ENCODE measurements around the gene NUTM2B. TPM values are rescaled to one million over a fixed set of nuclear protein-coding genes. Genes with fewer than 3 reads are reported as not detected.

NUTM2B gene
- total and polyA plus RNA-seq, 4 donors, result 0.42 to 1.2 (median 1.0) TPM; not detected in 1

Other genes starting within 250 kb of the NUTM2B start
- under 1 TPM in 1 of 2 donors, not detected in 1; 0.10 TPM for gene EIF5AL1, start 190.7 kb upstream of the NUTM2B start, total RNA-seq
- under 1 TPM; 0.36 to 0.38 TPM for gene EIF5AL1, start 190.7 kb upstream of the NUTM2B start, polyA plus RNA-seq
- 1 to 10 TPM in 1 of 2 donors, not detected in 1; 1.6 TPM for gene SFTPA2, start 142.8 kb upstream of the NUTM2B start, total RNA-seq
- gene SFTPA2, start 142.8 kb upstream of the NUTM2B start, polyA plus RNA-seq, result 10 to 100 TPM in 1 of 2 donors, under 1 TPM in 1; 0.77 to 13.0 TPM
- gene SFTPA1, start 92.3 kb upstream of the NUTM2B start, total RNA-seq, result 1 to 10 TPM in 1 of 2 donors, not detected in 1; 1.7 TPM
- gene SFTPA1, start 92.3 kb upstream of the NUTM2B start, polyA plus RNA-seq, result 1 to 10 TPM in 1 of 2 donors, under 1 TPM in 1; 0.59 to 4.4 TPM
- gene NUTM2E, start 123.5 kb downstream of the NUTM2B start, total RNA-seq, result not detected
- gene NUTM2E, start 123.5 kb downstream of the NUTM2B start, polyA plus RNA-seq, result not detected
- gene SFTPD, start 245.9 kb downstream of the NUTM2B start, total RNA-seq, result under 1 TPM; 0.30 to 0.58 TPM
- 1 to 10 TPM in 1 of 2 donors, under 1 TPM in 1; 0.25 to 1.2 TPM for gene SFTPD, start 245.9 kb downstream of the NUTM2B start, polyA plus RNA-seq